ENCODE data around the gene DGCR2. TPM values are rescaled to one million over a fixed set of nuclear protein-coding genes. Genes with fewer than 3 reads are reported as not detected.

Gene DGCR2
- total RNA-seq, 6 experiments from 2014 or later, result 19.8 to 31.7 (median 24.7) TPM

DNA sequence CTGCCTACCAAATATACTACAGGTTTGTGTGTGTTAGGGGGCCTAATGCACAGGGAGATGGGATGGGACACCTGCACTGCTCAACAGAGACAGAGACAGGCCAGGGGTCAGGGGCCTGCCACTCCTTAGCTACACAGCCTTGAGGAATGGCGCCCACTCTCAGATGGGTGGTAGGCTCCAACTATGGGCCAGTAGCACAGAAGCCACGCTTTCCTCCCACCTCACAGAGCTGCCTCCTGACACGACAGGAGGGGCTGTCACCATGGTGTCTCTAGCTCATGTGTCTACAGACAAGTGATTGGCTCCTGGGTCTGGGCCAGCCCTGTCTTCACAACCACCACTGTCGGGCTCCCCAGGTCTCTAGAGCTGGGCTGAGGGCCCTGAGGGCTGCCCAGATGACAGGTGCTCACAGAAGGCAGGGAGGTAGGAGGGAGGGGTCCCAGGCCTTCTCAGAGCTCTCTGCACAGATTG lies 81.8 kb downstream of the DGCR2 start:
- Histone ChIP-seq H3K27me3 (no peaks in the 10 kb centered on the region), H3K9me3 (no peaks in the 10 kb centered on the region), H3K4me1 (peaks cover 0 to under 1% (median 0%) of the 10 kb centered on the region in 4 donors), H3K4me3 (no peak overlapping the region), H3K27ac (no peak overlapping the region), H3K36me3 (peaks cover 0 to 58% (median 21%) of the 10 kb centered on the region in 4 donors)
- DNase-seq, result peak; percentile 13 to 39 (median 35)
- no peak for TF ChIP-seq POLR2A (IDR thresholded peaks at IDR 0.05)
- TF ChIP-seq, protein P1, sequence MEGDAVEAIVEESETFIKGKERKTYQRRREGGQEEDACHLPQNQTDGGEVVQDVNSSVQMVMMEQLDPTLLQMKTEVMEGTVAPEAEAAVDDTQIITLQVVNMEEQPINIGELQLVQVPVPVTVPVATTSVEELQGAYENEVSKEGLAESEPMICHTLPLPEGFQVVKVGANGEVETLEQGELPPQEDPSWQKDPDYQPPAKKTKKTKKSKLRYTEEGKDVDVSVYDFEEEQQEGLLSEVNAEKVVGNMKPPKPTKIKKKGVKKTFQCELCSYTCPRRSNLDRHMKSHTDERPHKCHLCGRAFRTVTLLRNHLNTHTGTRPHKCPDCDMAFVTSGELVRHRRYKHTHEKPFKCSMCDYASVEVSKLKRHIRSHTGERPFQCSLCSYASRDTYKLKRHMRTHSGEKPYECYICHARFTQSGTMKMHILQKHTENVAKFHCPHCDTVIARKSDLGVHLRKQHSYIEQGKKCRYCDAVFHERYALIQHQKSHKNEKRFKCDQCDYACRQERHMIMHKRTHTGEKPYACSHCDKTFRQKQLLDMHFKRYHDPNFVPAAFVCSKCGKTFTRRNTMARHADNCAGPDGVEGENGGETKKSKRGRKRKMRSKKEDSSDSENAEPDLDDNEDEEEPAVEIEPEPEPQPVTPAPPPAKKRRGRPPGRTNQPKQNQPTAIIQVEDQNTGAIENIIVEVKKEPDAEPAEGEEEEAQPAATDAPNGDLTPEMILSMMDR (IDR thresholded peaks at IDR 0.05), result no peak
- no CpG with 5 or more reads among the region's 4 CpGs for WGBS (ENCODE audit: insufficient coverage, low coverage, low lambda C conversion rate, missing lambda C conversion rate)
- intact Hi-C loops (cut with DNase I), result no loop called here
- ATAC-seq, result no peak

DNA sequence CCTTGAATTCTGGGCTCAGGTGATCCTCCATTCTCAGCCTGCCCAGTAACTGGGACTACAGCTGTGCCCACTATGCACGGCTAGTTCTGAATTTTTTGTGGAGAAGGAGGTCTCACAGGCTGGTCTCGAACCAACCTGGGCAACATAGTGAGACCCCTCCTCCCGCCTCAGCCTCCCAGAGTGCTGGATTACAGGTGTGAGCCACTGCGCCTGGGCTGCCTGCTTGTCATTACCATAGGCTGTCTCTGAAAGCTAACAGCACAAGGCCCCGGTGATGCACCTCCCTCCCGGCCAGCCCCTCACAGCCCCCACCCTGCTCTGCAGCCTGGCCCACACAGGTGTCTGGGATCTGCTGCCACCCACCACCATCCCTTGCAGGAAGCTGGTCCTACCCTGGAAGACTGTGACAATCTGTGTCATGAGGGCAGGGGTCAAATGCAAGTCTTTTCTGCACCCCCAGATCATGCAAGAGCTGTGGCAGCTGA lies 82.4 kb downstream of the DGCR2 start:
- Histone ChIP-seq H3K9me3 (no peaks in the 10 kb centered on the region), H3K27ac (no peak overlapping the region), H3K27me3 (no peaks in the 10 kb centered on the region), H3K4me3 (no peak overlapping the region), H3K36me3 (peaks cover 0 to 52% (median 18%) of the 10 kb centered on the region in 4 donors), H3K4me1 (no peaks in the 10 kb centered on the region)
- ATAC-seq, result no peak
- WGBS (ENCODE audit: insufficient coverage, low coverage, low lambda C conversion rate, missing lambda C conversion rate), result 80% methylated on average over 1 of the region's 6 CpGs
- peak; percentile 16 to 48 (median 34) for DNase-seq
- intact Hi-C loops (cut with DNase I), result no loop called here
- no peak for TF ChIP-seq POLR2A (IDR thresholded peaks at IDR 0.05)
- TF ChIP-seq, protein P1 (IDR thresholded peaks at IDR 0.05), result no peak

DNA sequence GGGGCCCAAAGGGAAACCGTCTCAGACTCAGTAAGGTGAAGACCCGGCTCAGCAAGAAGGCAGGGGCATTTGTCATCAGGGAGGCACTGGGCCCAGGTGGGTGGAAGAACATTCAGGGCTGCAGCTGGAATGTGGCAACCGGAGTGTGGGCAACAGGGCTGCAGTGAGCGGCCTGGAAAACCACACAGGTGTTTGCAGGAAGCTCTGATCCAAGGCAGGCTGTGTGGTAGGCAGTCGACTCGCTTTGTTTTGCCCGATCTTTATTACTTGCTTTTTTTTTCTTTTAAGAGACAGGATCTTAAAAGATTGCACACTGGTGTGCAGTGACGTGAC lies 82.8 kb downstream of the DGCR2 start:
- ATAC-seq, result no peak
- Histone ChIP-seq H3K36me3 (peaks cover 0 to 48% (median 17%) of the 10 kb centered on the region in 4 donors), H3K27me3 (no peaks in the 10 kb centered on the region), H3K4me1 (no peaks in the 10 kb centered on the region), H3K4me3 (no peak overlapping the region), H3K9me3 (no peaks in the 10 kb centered on the region), H3K27ac (no peak overlapping the region)
- DNase-seq, result no peak
- intact Hi-C loops (cut with DNase I), result no loop called here
- 95% methylated on average over 6 of the region's 8 CpGs for WGBS (ENCODE audit: insufficient coverage, low coverage, low lambda C conversion rate, missing lambda C conversion rate)
- TF ChIP-seq, protein P1 (IDR thresholded peaks at IDR 0.05), result no peak

DNA sequence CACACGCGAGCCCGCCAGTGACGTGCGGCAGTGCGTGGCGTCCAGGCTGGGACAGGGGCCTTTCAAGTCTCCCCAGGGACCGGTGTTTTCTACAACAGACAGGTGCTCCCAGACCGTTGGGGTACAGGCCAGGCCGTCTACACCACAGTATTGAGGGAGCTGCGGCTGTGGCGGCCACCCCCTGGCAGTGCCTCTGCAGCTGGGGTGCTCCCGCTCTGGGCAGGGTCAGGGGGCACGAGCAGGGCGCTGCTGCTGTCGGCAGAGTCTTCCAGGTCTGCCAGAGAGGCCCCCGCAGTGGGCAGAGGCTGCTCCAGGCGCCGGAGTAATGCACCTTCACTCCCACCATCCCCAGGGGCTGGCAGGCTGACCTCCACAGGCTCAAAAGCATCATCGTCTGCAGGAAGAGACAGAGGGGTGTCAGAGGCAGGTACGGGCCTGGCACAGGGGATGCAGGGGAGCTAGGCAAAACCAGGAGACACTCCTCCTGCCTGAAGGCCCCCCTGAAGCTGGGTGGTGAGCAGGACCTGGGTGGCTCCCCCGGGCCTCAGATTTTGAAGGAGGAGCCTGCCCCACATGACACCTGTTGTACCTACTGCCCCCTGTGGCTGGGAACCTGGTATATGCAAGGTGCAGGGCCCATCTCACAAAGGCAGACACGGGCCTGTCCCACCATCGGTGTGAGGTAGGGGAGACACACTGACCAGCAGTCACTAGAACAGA lies 83.3 kb downstream of the DGCR2 start:
- H3K4me3 ChIP-seq, result no peak overlapping the region
- H3K27ac ChIP-seq, result no peak overlapping the region
- WGBS (ENCODE audit: insufficient coverage, low coverage, low lambda C conversion rate, missing lambda C conversion rate), result no CpG with 5 or more reads among the region's 24 CpGs
- no peaks in the 10 kb centered on the region for H3K27me3 ChIP-seq
- DNase-seq, result peak; percentile 13 to 50 (median 42)
- no peaks in the 10 kb centered on the region for H3K9me3 ChIP-seq
- intact Hi-C loops (cut with DNase I), result no loop called here
- no peak for TF ChIP-seq POLR2A (IDR thresholded peaks at IDR 0.05)
- TF ChIP-seq, protein P1 (IDR thresholded peaks at IDR 0.05), result no peak
- ATAC-seq, result no peak
- peaks cover 0 to 42% (median 15%) of the 10 kb centered on the region in 4 donors for H3K36me3 ChIP-seq
- no peaks in the 10 kb centered on the region for H3K4me1 ChIP-seq
